GM18526 (cell line): Measurements from ENCODE around the gene DEFB114.

Source experiments
- POLR2A ChIP-seq: IDR thresholded peaks from 3 replicates; pipeline ENCODE4 v1.6.1; 2011; ENCODE audit not compliant: insufficient read length; ENCODE audit errors: extremely low read depth

The DEFB114 gene

DNA sequence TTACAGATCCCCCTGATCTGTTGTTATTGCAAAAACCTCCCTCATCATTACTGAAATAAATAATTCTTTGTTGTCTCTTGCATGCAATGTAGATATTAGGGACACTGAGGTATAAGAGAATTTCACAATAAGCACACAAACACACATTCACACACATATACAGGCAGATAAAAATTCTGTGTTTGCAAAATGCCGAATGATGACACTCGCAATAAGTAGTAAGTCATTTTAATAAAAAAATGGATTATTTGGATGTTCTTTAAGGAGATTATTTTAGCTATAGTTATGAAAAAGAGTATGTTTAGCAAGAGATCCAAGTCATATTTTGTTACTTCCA, 13.6 kb downstream of the DEFB114 start:
- TF ChIP-seq POLR2A = no peak

DNA sequence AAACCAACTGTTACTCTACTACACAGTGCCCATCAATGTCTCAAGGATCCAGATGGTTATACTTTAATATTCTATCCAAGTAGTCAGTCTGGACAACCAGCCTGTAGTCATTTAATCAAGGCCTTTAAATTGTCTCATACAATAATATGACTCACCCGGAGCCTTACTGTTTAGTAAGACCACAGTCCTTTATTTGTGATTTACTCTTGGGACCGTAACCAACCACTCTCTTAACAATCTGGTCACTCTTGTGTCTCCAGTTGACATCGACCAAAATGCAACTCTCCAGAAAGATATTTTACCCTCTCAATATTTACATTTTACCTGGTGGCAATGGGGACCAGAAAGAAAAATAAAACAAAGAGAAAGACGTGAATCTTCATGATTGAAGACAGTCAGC, 14.9 kb downstream of the DEFB114 start:
- TF ChIP-seq POLR2A = no peak

DNA sequence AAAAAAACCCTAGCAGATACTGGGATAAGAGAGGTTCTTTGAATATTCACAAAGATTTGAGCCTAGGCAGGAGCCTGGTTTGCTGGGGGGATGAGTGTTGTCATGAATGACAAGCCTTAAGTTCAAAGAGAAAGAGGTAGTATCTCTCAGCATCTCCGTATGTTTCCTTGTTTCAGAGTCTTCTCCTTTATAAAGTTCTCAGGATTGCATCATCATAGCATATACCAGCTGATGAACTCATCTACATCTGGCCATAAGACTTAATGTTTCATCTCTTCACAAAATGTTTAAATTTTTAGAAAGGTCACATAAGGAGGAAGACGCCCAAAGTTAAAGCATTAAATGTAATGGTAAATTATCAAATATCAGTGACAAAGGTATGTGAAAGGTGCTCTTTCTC, 17.1 kb downstream of the DEFB114 start:
- no peak for TF ChIP-seq POLR2A

DNA sequence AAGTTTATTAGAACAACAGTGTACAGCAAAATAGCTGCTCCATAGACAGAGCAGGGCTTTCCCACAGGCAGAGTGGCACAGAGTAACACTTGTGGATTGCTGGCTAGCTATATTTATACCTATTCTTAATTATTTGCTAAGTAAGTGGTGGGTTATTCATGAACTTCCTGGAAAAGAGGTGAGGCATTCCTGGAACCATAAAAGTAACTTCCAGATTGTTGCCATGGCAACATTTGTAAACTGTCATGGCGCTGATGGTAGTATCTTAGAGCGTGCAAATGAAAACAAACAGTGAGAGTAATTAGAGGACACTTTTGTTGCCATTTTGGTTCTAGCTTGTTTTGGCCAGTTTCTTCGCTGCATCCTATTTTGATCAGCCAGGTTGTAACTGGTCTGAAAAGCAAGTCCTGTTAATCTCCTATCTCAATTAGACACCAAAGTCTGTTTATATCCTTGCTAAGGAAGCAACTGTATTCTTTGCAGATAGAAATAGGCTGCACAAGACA, 23.9 kb downstream of the DEFB114 start:
- TF ChIP-seq POLR2A = no peak

DNA sequence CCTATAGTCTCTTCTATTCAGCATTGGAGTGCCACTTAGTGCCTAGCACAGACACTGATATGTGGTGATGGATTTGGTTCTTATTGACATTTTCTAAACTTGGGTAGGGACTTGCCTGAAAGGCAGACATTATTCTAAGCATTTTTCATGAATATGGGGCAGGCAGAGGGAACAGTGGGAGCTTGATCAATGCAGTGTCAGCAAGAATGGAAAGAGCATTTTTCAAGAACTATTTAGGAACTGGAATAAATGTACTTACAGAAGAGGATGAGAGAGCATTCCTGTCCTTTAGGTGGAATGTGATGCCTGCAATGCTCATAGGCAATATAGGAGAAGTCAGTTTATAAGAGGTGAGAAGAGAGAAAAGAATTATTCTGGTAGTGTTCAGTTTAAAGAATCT, 26.2 kb downstream of the DEFB114 start:
- no peak for TF ChIP-seq POLR2A

DNA sequence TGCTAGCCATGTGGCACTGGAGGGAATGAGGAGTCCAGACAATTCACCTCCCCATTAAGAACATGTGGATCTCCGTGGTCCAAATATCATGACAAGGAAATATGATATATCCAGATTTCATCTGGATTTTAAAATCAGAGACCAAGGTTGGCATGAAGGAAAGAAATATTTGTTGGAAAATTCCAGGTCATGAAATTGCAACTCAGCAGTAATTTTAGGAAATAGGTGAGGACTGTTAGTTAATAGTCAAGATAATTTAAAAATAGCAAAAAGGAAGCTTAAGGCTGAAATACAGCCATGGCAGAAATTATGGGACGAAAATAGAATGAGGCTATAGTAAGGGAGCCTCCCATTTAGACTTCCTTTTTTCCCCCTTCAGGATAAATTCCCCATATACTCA, 26.9 kb downstream of the DEFB114 start:
- TF ChIP-seq POLR2A = no peak

DNA sequence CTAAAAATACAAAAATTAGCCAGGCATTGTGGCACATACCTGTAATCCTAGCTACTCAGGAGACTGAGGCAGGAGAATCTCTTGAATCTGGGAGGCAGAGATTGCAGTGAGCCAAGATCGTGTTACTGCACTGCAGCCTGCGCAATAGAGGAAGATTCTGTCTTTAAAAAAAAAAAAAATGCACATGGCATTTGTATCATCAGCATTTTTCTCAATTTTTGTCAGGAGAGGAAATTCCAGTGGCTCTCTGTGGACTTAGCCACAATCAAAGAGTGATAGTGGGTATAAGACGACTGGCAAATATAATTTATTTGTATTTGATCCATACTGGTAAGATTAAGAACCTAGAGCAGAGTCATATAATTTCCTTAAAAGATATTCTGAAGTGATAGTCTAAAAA, 28.6 kb downstream of the DEFB114 start:
- no peak for TF ChIP-seq POLR2A

DNA sequence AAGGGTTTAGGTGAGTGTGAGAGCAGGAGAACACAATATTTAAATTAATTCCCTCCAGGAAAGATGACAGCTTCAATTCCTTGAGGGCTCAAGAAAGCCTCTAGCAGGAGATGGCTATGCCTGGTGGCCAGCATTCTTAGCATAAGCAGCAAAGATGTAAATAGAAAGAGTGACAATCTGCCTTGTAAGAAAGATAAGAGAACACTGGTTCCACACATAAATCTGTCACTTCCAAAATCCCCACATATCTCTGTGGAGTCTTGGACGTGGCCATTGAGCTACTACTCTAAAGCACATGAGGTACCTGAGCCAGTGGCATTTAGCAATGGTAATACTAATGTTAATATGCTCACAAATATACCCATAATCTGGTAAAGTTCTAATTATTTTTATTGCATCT, 29.2 kb downstream of the DEFB114 start:
- TF ChIP-seq POLR2A = no peak

DNA sequence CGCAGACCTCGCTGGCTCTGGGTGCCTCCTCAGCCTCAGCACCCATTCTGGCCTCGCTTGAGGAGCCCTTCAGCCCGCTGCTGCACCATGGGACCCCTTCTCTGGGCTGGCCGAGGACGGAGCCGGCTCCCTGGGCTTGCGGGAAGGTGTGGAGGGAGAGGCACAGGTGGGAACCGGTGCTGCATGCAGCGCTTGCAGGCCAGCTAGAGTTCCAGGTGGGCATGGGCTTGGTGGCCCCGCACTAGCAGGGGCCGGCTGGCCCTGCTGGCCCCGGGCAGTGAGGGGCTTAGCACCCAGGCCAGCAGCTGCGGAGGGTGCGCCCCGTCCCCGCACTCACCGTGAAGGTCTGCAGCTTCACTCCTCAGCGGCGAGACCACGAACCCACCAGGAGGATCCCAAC, 30.4 kb downstream of the DEFB114 start:
- no peak for TF ChIP-seq POLR2A

DNA sequence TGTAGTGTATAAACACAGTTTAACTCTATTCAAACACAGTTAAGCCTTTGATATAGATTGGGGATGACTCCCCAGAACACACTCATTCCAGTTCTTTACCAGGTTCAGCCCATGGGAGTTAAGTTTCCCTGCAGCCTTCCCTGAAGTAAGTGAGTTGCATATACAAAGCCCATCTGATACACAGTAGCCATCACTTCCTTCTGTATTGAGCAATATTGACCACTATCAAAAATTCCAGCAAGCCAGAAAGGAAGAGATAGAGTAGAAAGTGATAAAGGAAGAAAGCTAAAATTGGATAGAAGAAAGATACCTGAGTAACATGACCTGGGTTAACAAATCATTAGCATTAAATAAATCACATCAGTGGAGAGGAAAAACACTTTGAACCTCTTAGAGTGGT, 34.6 kb downstream of the DEFB114 start:
- no peak for TF ChIP-seq POLR2A

DNA sequence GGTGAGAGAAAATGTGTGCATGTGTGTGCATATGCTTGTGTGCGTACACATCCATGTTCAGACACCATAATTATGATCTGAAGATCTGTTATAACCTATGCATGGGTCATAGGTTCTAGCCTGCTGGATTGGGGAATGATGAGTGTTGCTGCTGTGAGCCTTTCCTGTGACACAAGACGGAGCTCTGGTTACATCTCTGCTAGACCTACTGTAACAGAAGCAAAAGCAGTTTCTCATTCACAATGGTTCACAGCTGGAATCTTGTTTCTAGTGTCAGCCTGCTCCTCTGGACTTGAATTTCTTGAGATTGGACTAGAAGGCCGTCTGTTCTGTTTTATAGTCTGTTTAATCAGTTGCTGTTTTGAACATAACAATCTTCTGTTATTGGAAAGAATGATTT, 40.1 kb downstream of the DEFB114 start:
- no peak for TF ChIP-seq POLR2A

DNA sequence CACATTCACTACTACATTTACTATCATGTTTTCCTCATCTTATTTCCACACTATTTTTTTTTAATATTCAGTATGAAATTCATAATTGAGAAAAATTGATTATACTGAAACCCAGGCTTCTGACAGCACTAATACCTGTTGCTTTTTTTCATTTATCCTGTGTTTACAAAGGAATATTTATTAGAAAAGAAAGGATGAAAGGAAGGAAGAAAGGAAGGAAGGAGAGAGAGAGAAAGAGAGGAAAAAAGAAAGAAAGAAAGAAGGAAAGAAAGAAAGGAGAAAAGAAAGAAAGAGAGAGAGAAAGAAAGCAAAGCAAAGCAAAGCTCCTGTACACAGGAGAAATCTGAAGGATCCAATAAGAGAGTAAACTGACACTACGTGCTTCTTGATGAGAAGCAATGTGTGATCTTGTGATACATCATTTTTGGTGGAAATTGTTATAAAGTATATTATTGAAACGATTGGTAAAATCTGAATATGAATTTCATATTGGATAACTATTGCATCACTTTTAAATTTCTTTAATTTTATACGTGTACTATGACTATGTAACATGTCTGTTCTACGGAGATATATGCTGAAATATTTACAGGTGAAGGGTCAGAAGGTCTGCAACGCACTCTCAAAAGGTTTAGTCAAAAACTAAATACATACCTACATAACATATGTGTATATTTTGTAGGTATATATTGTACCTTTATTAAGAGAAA, 43.9 kb downstream of the DEFB114 start:
- no peak for TF ChIP-seq POLR2A

DNA sequence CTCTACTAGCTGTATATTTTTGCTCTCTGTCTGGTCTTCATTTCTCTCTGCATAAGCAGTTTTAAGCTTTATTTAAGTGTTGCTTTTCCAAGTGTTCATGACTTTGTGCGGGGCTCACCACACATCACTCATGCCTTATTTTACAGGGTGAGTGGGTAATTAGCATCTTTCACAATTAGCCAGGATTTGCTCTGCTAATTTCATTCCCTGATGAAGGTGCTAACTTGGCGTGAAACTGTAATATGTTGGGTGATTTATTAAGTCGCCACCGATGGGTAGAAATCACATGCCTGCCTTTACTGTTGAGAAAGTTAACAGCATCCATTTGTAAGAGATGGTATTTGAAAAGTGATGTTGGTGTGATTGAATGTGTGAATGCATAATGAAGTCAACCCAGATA, 44.7 kb downstream of the DEFB114 start:
- no peak for TF ChIP-seq POLR2A

DNA sequence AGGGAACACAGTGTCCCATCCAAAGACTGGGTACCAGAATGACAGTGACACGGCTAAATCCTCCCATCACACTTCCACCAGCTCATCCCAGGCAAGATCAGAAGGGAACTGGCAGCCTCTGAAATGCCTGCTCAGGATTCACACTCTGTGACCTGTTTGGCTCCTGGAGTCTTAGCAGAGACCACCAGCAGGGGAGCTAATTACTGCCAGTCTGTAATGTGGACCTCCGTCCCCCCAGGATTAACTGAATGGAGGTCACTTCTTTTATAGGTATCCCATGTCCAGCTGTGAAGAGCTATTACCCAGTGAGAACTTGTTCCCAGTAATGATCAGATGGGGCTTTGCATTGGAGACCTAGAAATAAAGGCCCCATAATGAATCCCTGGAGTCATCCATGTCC, 45.2 kb downstream of the DEFB114 start:
- no peak for TF ChIP-seq POLR2A

DNA sequence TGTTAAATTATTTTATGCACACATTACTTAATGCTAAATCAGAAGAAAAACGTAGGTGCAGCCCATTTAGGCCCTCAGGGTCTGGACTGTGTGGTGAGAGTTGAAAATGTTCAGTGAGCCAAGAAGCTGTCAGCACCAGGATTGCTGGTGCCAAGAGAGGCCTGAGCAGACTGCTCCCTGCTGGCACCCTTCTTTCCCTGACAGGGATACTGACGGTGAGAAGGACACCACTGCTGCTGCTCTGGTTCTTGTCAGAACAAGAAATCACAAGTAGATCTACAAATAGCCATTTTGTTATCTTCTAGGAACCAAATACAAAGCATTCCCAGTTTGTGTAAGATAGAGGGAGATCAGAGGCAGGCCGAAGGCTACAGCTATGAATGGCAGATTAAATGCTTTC, 48.9 kb downstream of the DEFB114 start:
- no peak for TF ChIP-seq POLR2A

DNA sequence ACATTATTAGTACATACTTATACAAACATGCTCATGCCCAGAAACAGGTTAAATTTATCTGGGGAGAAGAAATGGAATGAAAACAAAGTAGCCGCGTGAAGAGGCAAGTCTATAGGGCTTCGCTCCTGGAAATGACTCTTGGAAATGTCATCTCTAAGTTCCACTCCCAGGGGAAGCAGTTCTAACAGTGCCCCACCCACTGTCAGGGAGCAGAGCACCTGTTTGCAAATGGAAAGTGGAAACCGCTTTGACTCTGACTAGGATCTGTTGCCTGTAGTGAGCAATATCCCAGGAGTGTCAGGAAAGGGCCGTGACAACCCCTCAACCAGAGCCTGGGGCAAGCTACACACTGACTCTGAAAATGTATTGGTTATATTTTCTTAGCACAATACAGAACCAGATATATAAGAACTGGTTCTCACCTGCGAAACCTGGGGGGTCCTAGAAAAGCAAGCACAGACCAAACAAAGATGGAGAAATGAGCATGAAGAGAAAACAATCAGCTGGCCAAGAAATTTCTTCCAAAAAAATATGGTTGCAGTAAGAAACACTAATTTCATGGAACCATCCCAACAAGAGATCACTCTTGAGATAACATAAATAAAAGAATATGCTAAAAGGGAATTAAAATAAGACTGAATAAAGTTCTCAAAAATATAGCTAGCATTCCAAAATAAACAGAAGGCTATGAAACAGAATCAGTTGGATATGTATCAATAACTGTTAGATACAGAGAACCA, 50.2 kb downstream of the DEFB114 start:
- no peak for TF ChIP-seq POLR2A

DNA sequence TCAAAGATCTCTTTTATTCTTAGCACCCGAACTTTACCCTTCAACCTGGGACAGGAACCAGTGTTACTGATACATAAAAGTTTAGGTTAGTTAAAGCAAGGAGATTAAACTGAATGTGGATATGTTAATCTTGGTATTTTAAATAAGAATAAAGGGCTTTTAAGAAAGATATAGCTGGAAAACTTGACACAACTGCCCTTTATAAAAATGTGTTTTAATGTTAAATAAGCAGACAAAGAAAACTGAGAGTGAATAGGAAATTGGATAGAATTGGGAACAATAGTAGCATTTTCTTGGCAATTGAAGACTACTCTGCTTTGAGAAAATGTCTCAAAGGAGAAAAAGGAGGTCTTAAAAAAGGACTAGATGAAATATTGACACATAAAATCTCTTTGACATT, 51.8 kb downstream of the DEFB114 start:
- no peak for TF ChIP-seq POLR2A
